HG03342 (cell line): Measurements from ENCODE around the gene NR1H3.
"Not testable (repeated sequence)": the region's sequence is repeated elsewhere in the genome, so short reads cannot be mapped to it uniquely, and the experiment has no call there.

ENCODE experiments used
- ATAC-seq: cut with Tn5 transposase; IDR thresholded peaks from one replicate; pipeline ENCODE4 v1.9.1; 2021; ENCODE audit warnings: mild to moderate bottlenecking, moderate library complexity; ENCODE audit not compliant: unreplicated experiment

Gene NR1H3

DNA sequence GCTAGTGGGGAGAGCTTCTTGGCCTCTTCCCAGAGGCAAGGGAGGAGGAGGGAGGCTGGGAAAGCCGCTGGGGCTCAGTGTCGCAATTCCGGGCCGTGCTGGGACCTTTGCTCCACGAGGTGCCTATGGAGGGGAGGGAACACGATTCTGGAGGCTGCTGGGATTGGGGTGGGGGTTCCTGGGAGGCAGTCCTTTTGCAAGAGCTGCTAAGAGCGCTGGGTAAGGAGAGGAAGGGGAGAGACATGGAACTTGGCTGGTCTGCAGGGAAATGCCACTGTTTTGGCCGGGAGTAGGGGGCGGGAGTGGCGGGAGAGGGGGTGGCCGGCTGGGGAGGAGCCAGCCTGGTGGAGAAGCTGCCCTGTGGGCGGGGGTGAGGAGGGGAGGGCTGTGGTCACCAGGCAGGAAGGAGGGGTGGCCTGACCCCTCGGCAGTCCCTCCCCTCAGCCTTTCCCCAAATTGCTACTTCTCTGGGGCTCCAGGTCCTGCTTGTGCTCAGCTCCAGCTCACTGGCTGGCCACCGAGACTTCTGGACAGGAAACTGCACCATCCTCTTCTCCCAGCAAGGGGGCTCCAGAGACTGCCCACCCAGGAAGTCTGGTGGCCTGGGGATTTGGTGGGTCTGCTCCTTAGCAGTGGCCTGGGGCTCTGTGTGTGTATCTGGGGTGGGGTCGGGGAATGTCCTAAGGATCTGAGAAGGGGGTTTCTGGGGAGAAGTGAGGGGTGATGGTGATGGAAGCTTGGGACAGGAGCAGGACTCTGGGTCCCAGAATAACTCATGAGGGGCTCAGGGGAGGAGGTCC lies at the start of gene NR1H3:
NR1H3 (plus strand) TSS at position 480 of the 800 bp plus-strand sequence. CDS start 1,221 bp downstream, outside the sequence.
- no peak for ATAC-seq

DNA sequence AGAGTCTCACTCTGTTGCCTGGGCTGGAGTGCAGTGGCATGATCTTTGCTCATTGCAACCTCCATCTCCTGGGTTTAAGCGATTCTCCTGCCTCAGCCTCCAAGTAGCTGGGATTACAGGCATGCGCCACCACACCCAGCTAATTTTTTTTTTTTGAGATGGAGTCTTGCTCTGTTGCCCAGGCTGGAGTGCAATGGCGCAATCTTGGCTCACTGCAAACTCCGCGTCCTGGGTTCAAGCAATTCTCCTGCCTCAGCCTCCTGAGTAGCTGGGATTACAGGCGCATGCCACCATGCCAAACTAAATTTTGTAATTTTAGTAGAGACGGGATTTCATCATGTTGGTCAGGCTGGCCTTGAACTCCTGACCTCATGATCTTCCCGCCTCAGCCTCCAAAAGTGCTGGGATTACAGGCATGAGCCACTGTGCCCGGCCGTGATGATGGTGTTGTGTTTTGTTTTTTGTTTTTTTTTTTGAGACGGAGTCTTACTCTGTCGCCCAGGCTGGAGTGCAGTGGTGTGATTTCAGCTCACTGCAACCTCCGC lies 49.7 kb upstream of the NR1H3 start:
- not testable (repeated sequence) for ATAC-seq

DNA sequence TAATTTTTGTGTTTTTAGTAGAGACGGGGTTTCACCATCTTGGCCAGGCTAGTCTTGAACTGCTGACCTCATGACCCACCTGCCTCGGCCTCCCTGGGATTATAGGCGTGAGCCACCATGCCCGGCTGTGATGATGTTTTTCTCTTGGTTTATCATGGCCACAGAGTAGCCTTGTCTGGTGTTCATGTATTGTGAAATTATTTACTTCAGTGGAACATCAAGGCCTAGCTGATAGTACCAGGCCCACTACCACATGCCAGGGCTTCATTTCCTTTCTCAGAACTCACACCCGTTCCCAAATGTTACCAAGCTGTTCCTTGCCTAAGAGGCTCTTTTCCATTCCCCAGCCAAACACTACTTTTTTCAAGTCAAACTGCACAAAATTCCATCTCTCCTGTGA lies 49.2 kb upstream of the NR1H3 start:
- no peak for ATAC-seq

DNA sequence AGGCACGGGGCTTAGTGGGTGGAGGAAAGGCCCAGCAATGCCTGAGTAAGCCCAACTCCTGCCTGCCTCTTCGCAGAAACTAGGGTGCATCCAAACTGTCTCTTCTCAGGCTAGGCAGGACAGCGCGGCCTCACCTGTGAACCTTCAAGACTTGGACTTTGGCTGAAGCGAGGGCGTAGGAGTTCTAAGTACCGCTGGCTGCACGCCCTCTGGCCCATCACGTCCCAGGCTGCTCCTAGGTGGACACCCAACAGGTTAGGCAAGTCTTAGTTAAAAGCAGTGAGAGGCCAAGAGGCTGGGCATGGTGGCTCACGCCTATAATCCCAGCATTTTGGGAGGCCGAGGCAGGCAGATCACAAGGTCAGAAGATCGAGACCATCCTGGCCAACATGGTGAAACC lies 44.9 kb upstream of the NR1H3 start:
- ATAC-seq: no peak

DNA sequence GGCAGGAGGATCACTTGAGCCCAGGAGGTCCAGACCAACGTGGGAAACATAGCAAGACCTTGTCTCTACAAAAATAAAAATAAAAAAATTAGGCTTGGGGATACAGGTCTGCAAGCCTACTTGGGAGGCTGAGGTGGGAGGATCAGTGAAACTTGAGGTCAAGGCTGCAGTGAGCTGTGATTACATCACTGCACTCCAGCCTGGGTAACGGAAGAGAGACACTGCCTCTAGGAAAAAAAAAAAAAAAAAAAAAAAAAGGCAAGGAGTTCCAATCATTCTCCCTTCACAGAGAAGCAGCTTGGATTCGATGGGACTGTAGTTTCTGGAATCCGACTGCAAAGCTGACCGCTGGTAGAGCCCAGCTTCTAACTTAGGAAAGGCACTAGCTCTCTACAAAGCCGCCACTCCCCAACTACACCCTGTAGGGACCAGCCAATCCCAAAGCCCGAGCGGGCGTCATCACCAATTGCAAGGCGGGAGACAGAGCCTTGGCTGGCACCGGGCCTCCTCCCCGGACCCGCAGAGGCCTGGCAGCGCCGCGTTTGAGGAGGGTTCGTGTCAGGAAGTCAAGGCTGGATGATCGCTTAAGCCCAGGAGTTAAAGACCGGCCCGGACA lies 43.7 kb upstream of the NR1H3 start:
- peak; percentile 43 for ATAC-seq

DNA sequence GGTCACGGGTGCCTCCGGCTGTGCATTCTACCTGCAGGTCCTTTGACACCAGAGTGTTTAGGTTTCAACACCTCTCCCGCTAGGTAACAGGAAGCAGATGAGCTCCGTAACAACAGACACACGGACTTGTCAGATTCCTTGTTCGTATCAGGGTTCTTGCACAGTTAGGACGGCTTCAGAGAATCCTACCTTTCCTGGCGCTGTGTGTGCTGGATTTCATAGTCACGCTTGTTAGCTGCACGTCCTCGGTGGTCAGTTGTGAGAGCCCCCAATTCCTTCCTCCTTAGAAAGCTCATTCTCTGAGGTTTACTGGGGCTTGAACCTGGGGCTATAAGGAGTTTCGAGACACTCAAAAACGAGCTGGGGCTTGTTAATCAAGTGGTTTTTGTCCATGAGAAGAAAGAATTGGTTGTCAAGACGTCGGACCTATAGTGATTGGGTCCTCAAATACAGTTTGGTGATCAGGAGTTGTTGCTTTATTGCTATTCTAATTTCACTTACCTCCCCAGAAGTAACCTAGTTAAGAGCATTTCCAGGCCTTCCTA lies 42.4 kb upstream of the NR1H3 start:
- ATAC-seq: no peak

DNA sequence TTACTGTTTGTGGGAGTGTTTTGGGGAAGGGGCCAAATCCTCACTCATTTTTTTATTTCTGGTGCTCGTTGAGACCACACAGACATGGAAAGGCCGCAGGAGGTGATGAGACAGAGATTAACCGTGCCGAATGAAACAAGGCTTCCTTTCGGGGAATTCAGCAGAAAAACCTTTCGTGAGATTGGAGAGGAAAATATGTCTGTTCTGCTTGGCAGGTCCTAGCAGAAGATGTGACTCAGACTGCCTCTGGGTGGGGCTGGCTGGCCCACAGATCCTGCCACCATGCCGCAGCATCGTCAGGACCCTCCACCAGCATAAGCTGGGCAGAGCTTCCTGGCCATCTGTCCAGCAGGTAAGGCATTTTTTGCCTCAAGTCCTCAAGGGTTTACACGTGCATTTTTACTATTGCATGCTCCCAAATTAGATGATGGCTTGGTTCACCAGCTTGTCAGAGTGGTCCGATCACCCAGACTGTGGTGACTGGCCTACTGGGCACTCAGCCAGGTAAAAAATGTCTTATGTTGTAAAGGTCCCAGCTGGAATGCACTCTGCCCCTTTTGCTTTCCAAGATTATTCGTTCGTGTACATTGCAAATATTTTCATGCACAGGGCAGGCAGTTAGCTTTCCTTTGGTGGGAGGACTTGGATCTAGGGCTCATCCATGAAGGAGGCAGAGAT lies 41.5 kb upstream of the NR1H3 start:
- peak; percentile 39 for ATAC-seq

DNA sequence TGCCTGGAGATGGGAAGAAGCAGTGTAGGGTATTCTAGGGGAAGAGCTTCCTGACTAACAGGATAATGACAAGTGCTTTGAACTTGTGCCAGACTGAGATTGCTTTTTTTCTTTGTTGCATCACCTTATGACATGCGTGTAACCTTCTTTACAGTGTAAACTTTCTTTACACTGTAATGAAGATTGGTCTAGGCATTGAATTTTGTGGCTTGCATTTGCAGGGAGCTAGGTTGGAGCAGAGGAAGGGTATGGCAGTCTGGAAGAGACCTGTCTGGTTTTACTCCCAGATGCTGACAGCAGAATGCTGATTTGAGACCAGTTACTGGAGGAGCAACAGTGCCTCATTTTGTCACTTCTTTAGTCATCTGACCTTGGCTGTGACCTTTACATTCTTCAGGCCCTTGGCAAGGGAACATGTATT lies 37.4 kb upstream of the NR1H3 start:
- ATAC-seq: no peak

DNA sequence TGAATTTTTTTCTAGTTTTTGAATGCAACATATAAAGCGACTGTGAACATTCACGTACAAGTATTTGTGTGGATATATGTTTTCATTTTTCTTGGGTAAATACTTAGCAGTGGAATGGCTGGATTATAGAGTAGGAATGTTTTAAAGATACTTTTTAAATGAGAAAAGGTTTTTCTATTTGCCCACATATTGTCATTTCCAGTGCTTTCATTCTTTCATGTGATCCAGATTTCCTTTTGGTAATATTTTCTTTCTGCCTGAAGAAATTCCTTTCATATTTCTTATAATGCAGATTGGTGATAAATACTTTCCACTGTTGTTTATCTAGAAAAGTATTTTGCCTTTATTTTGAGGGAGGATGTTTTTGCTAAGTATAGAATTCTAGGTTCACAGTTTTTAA lies 35.1 kb upstream of the NR1H3 start:
- no peak for ATAC-seq

DNA sequence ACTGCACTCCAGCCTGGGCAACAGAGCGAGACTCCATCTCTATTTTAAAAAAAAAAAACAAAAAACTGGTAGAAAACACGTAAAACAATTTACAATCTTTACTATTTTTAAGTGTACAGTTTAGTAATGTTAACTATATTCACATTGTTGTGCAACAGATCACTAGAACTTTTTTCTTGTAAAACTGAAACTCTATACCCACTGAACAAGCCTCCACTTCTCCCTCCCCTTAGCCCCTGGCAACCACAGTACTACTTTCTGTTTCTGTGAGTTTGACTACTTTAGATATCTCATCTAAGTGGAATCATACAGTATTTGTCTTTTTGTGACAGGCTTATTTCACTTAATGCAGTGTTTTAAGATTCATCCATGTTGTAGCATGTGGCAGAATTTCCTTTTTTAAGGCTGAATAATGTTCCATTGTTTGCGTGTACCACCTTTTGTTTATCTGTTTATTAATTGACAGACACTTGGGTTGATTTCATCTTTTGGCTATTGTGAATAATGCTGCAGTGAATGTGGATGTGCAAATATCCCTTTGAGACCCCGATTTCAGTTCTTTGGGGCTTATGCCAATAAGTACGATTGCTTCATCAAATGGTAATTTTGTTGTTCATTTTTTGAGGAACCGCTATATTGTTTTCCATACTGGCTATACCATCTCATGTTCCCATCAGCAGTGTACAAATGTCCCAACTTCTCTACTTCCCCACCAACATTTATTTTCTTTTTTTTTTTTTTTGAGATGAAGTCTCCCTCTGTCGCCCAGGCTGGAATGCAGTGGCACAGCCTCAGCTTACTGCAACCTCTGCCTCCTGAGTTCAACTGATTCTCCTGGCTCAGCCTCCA lies 32.0 kb upstream of the NR1H3 start:
- ATAC-seq: peak; percentile 48

DNA sequence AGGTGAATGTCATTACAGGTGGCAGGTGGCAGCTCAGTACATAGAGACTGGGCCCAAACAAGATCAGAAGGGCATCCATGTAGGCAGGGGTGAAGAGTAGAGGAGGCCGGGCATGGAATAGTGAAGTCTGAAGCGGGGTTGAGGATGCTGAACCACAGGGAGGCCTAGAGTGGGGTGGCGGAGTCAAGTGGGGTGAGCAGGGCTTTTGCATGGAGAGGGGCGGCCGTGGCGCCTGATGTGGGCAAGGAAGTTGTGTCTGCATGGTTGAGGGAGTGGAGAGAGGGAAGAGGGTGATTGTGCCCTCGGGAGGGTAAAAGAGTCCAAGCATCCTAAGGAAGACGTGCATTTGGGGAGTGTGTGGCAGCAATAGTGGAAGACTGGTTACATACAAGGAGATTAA lies 28.6 kb upstream of the NR1H3 start:
- no peak for ATAC-seq

DNA sequence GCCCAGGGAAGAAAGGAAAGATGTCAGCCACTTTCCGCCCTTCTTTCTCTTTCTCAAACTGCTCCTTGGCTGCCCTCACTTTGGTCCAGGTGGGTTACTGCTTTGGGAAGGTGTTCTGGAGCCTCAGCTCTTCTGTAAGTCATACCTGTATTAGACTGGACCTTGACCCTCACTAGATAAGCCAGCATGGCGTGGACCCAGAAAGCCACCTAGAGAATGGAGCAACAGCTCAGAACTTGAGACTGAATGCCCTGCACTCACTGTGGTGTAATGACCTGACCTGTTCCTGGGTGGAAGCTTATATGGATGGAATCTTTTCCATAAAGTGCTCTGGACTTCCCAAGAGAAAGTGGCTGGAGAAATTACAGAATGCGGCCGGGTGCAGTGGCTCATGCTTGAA lies 24.7 kb upstream of the NR1H3 start:
- ATAC-seq: no peak

DNA sequence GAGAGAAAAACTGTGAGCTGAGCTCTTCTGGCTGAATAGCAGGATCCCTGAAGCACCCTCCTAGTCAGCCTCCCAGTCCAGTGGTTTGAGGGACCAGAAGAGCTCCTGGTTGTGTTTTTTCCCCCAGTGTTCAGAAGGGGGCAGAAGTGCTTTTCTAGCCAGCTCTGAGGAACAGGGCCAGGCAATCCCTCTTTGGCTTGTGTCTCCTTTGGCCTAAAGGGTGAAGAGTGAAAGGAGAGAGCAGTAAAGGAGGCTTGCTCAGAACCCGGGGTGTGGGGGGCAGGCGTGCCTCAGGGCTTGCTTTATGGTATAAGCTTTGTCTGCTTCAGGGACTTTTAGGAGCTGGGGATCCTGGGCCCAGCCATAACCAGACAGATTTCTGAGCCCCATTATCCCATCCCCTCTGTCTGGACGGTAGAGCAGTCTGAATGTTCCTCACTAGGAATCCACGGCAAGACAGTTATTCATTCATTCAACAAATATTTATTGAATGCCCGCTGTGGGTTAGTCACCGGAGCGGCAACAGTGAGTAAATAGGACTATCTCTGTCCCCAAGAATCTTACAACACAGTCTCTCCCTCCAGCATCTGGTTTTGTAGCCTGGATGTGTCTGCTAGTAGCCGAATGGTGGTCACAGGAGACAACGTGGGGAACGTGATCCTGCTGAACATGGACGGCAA lies 23.7 kb upstream of the NR1H3 start:
- ATAC-seq: no peak

DNA sequence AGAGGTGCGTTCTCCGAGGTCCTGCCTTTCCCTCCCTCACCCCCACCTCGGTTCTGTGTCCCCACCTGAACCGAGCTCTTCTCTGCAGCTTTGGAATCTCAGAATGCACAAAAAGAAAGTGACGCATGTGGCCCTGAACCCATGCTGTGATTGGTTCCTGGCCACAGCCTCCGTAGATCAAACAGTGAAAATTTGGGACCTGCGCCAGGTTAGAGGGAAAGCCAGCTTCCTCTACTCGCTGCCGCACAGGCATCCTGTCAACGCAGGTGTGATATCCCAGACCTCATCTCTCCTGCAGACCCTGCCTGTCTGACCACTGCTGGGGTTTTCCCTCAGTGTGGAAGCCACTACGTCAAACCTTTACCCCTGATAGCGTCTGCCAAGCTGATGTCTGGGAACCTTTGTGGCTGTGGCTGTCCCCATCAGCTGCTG lies 23.1 kb upstream of the NR1H3 start:
- no peak for ATAC-seq

DNA sequence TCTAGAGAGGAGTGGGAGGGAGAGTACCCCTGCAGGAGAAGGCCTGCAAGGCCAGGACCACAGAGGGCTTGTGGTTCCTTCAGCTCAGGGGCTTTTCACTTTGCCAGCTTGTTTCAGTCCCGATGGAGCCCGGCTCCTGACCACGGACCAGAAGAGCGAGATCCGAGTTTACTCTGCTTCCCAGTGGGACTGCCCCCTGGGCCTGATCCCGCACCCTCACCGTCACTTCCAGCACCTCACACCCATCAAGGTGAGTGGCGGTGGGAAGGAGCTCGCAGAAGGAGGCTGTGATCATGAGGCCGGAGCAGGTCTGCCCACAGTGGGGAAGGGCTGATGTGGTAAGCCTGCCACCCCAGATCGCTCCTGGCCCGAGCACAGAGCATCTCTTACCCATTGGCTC lies 22.6 kb upstream of the NR1H3 start:
- no peak for ATAC-seq

DNA sequence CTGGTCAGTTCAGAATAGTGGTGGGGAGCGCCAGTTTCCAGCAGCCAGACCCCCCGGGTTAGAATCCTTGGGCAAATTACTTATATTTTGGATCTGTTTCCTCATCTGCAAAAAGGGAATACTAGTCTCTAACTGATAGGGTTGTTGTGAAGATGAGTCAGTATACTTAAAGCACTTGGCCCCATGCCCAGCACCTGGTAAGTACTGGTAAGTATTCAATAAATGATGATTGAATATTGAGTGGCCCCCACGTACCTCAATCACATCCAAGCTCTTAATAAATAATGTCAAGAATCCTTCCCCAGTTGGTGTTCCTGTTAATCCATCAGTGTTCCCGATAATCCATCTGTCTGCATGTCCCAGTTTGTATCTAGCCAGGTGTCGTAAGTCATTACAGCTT lies 21.3 kb upstream of the NR1H3 start:
- no peak for ATAC-seq

DNA sequence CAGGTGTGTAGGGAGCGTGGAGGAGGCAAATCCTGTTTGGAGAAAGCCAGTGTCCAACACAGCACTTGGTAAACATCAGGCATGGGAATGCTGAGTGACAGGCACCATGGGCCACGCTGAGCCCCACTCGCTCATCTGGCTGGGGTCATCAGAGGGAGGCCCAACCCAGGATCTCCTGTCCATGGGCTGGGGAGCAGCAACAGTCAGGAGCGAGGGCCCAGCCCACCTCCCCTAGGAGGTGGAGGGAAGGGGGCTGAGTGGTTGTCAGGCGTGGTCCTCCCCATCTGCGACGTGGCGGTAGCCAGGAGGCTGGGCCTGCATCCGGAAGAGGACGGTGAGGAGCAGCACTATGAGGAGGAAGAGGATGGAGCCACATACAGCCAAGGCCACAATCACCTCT lies 17.9 kb upstream of the NR1H3 start:
- ATAC-seq: no peak

DNA sequence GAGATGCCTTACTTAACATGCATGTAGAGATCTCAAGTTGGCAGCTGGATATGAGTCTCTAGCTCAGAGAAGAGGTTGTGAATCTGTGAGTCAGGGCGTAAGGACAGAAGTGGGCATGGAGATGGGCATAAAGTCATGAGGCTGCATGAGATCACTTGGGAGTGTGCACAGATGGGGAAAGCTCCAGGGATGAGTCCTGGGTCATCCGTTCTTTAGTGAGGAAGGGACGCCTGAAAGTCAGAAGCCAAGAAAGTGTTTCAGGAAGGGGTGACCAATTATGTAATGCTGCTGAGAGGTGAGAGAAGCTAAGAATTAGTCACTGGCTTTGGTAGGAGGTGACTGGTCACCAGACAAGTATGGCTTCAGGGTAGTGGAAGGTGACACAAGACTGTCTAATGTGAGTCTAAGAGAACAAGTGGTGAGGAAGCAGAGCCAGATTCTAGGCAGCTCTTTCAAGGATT lies 15.9 kb upstream of the NR1H3 start:
- ATAC-seq: no peak

DNA sequence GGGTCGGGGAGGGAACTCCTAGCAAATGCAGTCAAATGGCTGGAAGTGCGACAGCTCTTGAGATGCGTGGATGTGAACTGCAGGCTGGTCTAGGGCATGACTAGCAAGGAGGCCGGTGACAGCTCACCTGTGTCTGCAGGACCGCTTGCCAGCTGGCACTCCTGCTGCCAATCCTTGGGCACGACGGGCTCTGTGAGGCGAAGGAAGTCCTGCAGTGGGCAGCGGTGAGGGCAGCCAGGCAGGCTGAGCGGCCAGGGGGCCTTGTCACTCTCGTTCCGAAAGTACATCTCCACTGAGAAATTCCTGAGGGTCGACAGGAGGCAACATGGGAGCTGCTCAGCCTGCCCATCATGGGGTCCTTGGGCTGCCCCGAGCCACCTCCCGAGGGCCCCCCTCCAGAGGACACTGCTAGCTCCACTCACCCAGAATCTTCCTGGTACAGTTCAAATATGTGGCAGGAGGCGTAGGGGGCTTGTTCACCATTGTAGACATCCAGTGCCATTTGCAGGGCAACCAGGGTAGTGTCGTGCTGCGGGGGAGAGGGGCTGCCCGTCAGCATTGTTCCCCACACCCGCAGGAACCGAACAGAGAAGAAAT lies 15.1 kb upstream of the NR1H3 start:
- no peak for ATAC-seq
